Bronchial epithelial cell (primary cell): ENCODE results near the gene UCN2. TPM values are rescaled to one million over a fixed set of nuclear protein-coding genes. Genes with fewer than 3 reads are reported as not detected.

Experiments used
- DNase-seq: peaks from one replicate; pipeline ENCODE4 v3.0.0-alpha.2; 2010; ENCODE audit warnings: low read depth
- FAIRE-seq: peaks from 2 replicates; lab custom pipeline; 2011; peaks lifted over from hg19 to GRCh38; lab: Jason Lieb, UNC
- H3K27me3 ChIP-seq: 2 replicates; pipeline ENCODE4 v1.5.1; 2011; ENCODE audit warnings: low read length; ENCODE audit not compliant: control insufficient read depth, insufficient read depth
- H3K36me3 ChIP-seq: 2 replicates; pipeline ENCODE4 v1.5.1; 2011; ENCODE audit warnings: low read length; ENCODE audit not compliant: control insufficient read depth, insufficient read depth
- H3K4me3 ChIP-seq: 2 replicates; pipeline ENCODE4 v1.5.1; 2011; ENCODE audit warnings: mild to moderate bottlenecking, low read depth, low read length, control low read depth
- total RNA-seq: library from RNA; depleted of rRNA; stranded (reverse); fragments of >200 nt; gene quantifications from 2 replicates; pipeline ENCODE4 v1.2.1, GENCODE V29; 2014
- TF ChIP-seq, protein P1 (sequence below): IDR thresholded peaks from 2 replicates; pipeline ENCODE4 v1.5.1; 2011; ENCODE audit warnings: mild to moderate bottlenecking, moderate library complexity, low read length, control low read depth, inconsistent platforms; ENCODE audit not compliant: insufficient read depth, severe bottlenecking

The UCN2 gene
- total RNA-seq, 1 donor from 2014 or later, result 12.9 TPM

DNA sequence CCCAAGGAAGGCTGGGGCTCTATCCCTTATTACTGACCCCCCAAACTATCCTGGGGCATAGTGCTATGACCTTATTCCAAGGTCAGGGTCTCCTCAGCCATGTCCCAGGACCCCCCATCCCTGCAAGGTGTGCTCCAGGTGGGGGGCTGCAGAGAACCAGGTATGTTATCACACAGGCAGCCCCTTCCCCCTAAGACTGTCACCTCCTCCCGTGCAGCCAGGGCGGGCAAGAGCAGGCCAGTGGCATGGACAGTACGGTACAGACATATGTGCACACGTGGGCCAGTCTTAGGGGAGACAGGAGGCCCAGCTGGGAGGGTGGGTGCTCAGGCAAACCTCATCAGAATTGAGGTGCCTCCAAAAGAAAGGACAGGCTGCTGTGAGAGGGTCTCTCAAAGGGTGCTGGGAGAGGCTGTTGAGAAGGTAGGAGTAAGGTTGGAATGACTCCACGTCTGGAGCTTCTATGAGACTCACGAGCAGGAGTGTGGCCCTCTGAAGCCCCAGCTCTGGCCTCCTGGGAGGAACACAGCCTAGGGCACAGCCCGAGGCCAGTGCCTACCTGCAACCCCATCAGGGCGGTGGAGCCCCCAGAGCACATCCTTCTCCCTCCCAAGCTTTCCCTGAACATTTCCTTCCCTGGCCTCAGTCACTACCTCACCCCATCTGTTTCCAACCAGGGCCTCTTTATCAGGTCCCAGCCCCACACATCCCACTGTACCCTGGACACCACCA is 33.3 kb upstream of the UCN2 start:
- Histone ChIP-seq H3K36me3 (peaks cover 37% of the 10 kb centered on the region), H3K27me3 (no peaks in the 10 kb centered on the region), H3K4me3 (no peak overlapping the region)
- no peak for DNase-seq
- TF ChIP-seq, protein P1, sequence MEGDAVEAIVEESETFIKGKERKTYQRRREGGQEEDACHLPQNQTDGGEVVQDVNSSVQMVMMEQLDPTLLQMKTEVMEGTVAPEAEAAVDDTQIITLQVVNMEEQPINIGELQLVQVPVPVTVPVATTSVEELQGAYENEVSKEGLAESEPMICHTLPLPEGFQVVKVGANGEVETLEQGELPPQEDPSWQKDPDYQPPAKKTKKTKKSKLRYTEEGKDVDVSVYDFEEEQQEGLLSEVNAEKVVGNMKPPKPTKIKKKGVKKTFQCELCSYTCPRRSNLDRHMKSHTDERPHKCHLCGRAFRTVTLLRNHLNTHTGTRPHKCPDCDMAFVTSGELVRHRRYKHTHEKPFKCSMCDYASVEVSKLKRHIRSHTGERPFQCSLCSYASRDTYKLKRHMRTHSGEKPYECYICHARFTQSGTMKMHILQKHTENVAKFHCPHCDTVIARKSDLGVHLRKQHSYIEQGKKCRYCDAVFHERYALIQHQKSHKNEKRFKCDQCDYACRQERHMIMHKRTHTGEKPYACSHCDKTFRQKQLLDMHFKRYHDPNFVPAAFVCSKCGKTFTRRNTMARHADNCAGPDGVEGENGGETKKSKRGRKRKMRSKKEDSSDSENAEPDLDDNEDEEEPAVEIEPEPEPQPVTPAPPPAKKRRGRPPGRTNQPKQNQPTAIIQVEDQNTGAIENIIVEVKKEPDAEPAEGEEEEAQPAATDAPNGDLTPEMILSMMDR, result no peak
- FAIRE-seq, result no peak

GRCh38 chr3:48596157-48596556 is 32.6 kb upstream of the UCN2 start:
- FAIRE-seq, result no peak
- Histone ChIP-seq H3K36me3 (peaks cover 37% of the 10 kb centered on the region), H3K4me3 (no peak overlapping the region), H3K27me3 (no peaks in the 10 kb centered on the region)
- no peak for DNase-seq
- TF ChIP-seq, protein P1, result no peak

GRCh38 chr3:48595526-48596121 is 32.0 kb upstream of the UCN2 start:
- TF ChIP-seq, protein P1, result no peak
- DNase-seq (peak; percentile 95), FAIRE-seq (peak; percentile 84)
- peaks cover 37% of the 10 kb centered on the region for H3K36me3 ChIP-seq
- peak overlapping the region; percentile 50 for H3K4me3 ChIP-seq
- H3K27me3 ChIP-seq, result no peaks in the 10 kb centered on the region

- DNase-seq (no peak), FAIRE-seq (no peak)
- TF ChIP-seq, protein P1, result no peak
- Histone ChIP-seq H3K27me3 (no peaks in the 10 kb centered on the region), H3K4me3 (peak within 1 kb of the TSS; percentile 50), H3K36me3 (peaks cover 39% of the 10 kb centered on the region)
Observed at GRCh38 chr3:48595075-48595525, 31.5 kb upstream of the UCN2 start, which contains the start of gene COL7A1. TSS of gene COL7A1 (minus strand) at chr3:48595329. CDS start at chr3:48595159, 170 bp downstream.

DNA sequence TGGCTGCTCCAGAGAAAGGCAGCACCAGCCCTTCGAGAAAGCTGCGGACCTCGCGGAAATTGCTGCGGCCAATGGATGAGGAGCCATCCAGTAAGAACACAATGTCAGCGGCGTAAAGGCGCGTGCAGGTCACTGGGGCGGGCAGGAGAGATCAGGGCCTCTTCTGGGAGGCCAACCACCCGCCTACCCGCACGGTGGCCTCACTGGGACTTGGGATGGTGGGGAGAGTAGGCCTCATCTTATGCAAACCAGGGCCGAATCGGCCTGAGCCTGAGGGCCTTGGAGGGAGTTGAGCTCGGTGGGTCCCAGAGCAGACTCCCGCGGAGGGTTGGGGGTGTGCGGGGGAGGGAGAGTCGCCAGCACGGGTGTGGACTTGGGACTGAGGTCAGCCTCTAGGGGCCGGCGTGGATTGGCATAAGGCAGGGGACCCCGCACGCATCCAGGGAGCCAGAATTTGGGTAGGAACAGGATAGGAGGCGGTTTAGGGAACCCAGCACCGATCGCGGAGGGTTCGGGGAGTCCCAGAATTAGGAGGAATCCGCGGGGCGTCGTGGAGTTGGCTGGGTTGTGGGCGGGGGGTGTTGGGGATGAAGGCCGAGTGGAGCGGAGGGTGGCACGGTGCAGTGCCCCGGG is 31.0 kb upstream of the UCN2 start:
- Histone ChIP-seq H3K27me3 (no peaks in the 10 kb centered on the region), H3K36me3 (peaks cover 43% of the 10 kb centered on the region), H3K4me3 (peak overlapping the region; percentile 50)
- no peak for FAIRE-seq
- no peak for DNase-seq
- TF ChIP-seq, protein P1, result no peak
